SU-DHL-6 (cell line): ENCODE measurements around the gene GLUD1.
"Not testable (repeated sequence)": the region's sequence is repeated elsewhere in the genome, so short reads cannot be mapped to it uniquely, and the experiment has no call there.

Experiments used
- H2AFZ ChIP-seq: fragments of 200-600 bp; sonication (generic); 2 replicates; pipeline ENCODE4 v1.6.1; 2014; ENCODE audit warnings: low read depth, mild to moderate bottlenecking, moderate library complexity, mixed read lengths, antibody characterized with exemption, low read length; ENCODE audit not compliant: severe bottlenecking
- H3F3A ChIP-seq: fragments of 200-600 bp; shearing (Covaris generic); 2 replicates; pipeline ENCODE4 v1.6.0; 2016; ENCODE audit warnings: antibody characterized with exemption, mild to moderate bottlenecking; ENCODE audit not compliant: insufficient read depth
- H3K27ac ChIP-seq: fragments of 200-600 bp; sonication (generic); 2 replicates; pipeline ENCODE4 v1.5.1; 2016; ENCODE audit warnings: low read depth, mild to moderate bottlenecking, low read length, moderate library complexity, mixed read lengths
- H3K27me3 ChIP-seq: fragments of 200-600 bp; sonication (generic), shearing (Covaris generic); 2 replicates; pipeline ENCODE4 v1.6.0; 2014; ENCODE audit warnings: mild to moderate bottlenecking, low read length
- H3K36me3 ChIP-seq: fragments of 200-600 bp; sonication (generic); 2 replicates; pipeline ENCODE4 v1.6.1; 2014; ENCODE audit warnings: mild to moderate bottlenecking, low read length, mixed read lengths
- H3K4me2 ChIP-seq: fragments of 300-600, 200-600 bp; shearing (Covaris generic), sonication (generic); 2 replicates; pipeline ENCODE4 v1.6.0; 2014; ENCODE audit warnings: low read length, low read depth, mild to moderate bottlenecking; ENCODE audit not compliant: poor library complexity, severe bottlenecking
- H3K4me3 ChIP-seq: fragments of 200-600 bp; sonication (generic); 2 replicates; pipeline ENCODE4 v1.5.1; 2014; ENCODE audit warnings: antibody characterized with exemption, low read length, mild to moderate bottlenecking, mixed read lengths; ENCODE audit not compliant: insufficient read depth, poor library complexity, severe bottlenecking
- H3K79me2 ChIP-seq: fragments of 200-600 bp; sonication (generic); 2 replicates; pipeline ENCODE4 v1.6.1; 2014; ENCODE audit warnings: mild to moderate bottlenecking, low read length, moderate library complexity; ENCODE audit not compliant: insufficient read depth
- H3K9ac ChIP-seq: fragments of 200-600 bp; sonication (generic); 2 replicates; pipeline ENCODE4 v1.7.0; 2014; ENCODE audit warnings: mild to moderate bottlenecking, low read length
- H3K9me2 ChIP-seq: fragments of 200-600 bp; sonication (generic); replicated peaks from 2 replicates; pipeline ENCODE4 v1.6.1; 2014; ENCODE audit warnings: low read length; ENCODE audit not compliant: insufficient read depth
- H3K9me3 ChIP-seq: fragments of 200-600 bp; sonication (generic); 2 replicates; pipeline ENCODE4 v1.6.1; 2014; ENCODE audit warnings: low read length, mixed read lengths; ENCODE audit not compliant: insufficient read depth
- H4K20me1 ChIP-seq: fragments of 200-600 bp; sonication (generic); 2 replicates; pipeline ENCODE4 v1.6.1; 2014; ENCODE audit warnings: low read depth, mild to moderate bottlenecking, antibody characterized with exemption, low read length, moderate library complexity, mixed read lengths
- CTCF ChIP-seq: fragments of 200-600 bp; sonication (generic); IDR thresholded peaks from one replicate; pipeline ENCODE4 v1.5.1; 2017; ENCODE audit warnings: antibody characterized with exemption, mild to moderate bottlenecking, low read length, moderate library complexity; ENCODE audit not compliant: insufficient read depth, poor library complexity, severe bottlenecking
- EZH2phosphoT487 ChIP-seq: fragments of 200-600 bp; sonication (generic), shearing (Covaris generic); conservative IDR thresholded peaks from 2 replicates; pipeline ENCODE4 v1.6.1; 2018; ENCODE audit warnings: mild to moderate bottlenecking, antibody characterized with exemption, low read length, moderate library complexity, mixed read lengths

Gene GLUD1

GRCh38 chr10:87094373-87095235 lies at the start of gene GLUD1, which contains the start of gene SHLD2:
TSS of gene GLUD1 (minus strand) at chr10:87094843. CDS start at chr10:87094769, 74 bp downstream.
TSS of gene SHLD2 (plus strand) at chr10:87095206. CDS start at chr10:87151355, 56,149 bp downstream.
- Histone ChIP-seq H3K27me3 (no peaks in the 10 kb centered on the region), H3K9ac (peak within 1 kb of the TSS; percentile 87), H3K79me2 (peaks cover 69% of the 10 kb centered on the region), H2AFZ (peak within 1 kb of the TSS; percentile 77), H3K4me2 (peak within 1 kb of the TSS; percentile 99), H3K27ac (peak within 1 kb of the TSS; percentile 92), H3K9me3 (no peaks in the 10 kb centered on the region; the same call in 1 of the 2 replicates), H3K4me3 (peak within 1 kb of the TSS; percentile 69), H3K9me2 (no peaks in the 10 kb centered on the region), H4K20me1 (peaks cover 17% of the 10 kb centered on the region), H3K36me3 (peaks cover 18% of the 10 kb centered on the region), H3F3A (peaks cover 14% of the 10 kb centered on the region; the same call in 1 of the 2 replicates)
- TF ChIP-seq CTCF (no peak), EZH2phosphoT487 (no peak)

- not testable (repeated sequence) for H3K9me2 ChIP-seq, H3K9ac ChIP-seq, H2AFZ ChIP-seq, H3K9me3 ChIP-seq, H3K27ac ChIP-seq, H3K4me2 ChIP-seq, H3K79me2 ChIP-seq, H4K20me1 ChIP-seq, H3K4me3 ChIP-seq, H3K36me3 ChIP-seq, H3F3A ChIP-seq, H3K27me3 ChIP-seq
Observed at GRCh38 chr10:87143109-87143418, 48.4 kb upstream of the GLUD1 start.

GRCh38 chr10:87142230-87143108 lies 47.8 kb upstream of the GLUD1 start:
- not testable (repeated sequence) for H3K4me3 ChIP-seq, H3K9me2 ChIP-seq, H2AFZ ChIP-seq, H3K27me3 ChIP-seq, H3K9ac ChIP-seq, H3K27ac ChIP-seq, H3K79me2 ChIP-seq, H3K4me2 ChIP-seq, H4K20me1 ChIP-seq, H3F3A ChIP-seq, H3K9me3 ChIP-seq, H3K36me3 ChIP-seq

GRCh38 chr10:87137478-87137877 lies 42.8 kb upstream of the GLUD1 start:
- not testable (repeated sequence) for H3K9me3 ChIP-seq, H3F3A ChIP-seq, H3K9me2 ChIP-seq, H3K27ac ChIP-seq, H3K4me2 ChIP-seq, H3K79me2 ChIP-seq, H3K4me3 ChIP-seq, H4K20me1 ChIP-seq, H2AFZ ChIP-seq, H3K36me3 ChIP-seq, H3K9ac ChIP-seq, H3K27me3 ChIP-seq

GRCh38 chr10:87134440-87134839 lies 39.8 kb upstream of the GLUD1 start:
- not testable (repeated sequence) for H4K20me1 ChIP-seq, H3K27ac ChIP-seq, H3K79me2 ChIP-seq, H3K9me2 ChIP-seq, H3K36me3 ChIP-seq, H2AFZ ChIP-seq, H3F3A ChIP-seq, H3K27me3 ChIP-seq, H3K9ac ChIP-seq, H3K9me3 ChIP-seq, H3K4me2 ChIP-seq, H3K4me3 ChIP-seq

GRCh38 chr10:87133936-87134335 lies 39.3 kb upstream of the GLUD1 start:
- H3K27ac ChIP-seq, H3K9me3 ChIP-seq, H3K9ac ChIP-seq: not testable (repeated sequence)

GRCh38 chr10:87132176-87132575 lies 37.5 kb upstream of the GLUD1 start:
- not testable (repeated sequence) for H3K27ac ChIP-seq, H3K9me3 ChIP-seq, H3K4me3 ChIP-seq, H4K20me1 ChIP-seq, H3K4me2 ChIP-seq, H3K36me3 ChIP-seq, H3F3A ChIP-seq, H2AFZ ChIP-seq, H3K9me2 ChIP-seq, H3K79me2 ChIP-seq, H3K27me3 ChIP-seq, H3K9ac ChIP-seq

More at GRCh38 chr10:87133936-87134335, 39.3 kb upstream of the GLUD1 start:
- not testable (repeated sequence) for H4K20me1 ChIP-seq, H2AFZ ChIP-seq, H3K36me3 ChIP-seq, H3K27me3 ChIP-seq, H3F3A ChIP-seq, H3K4me3 ChIP-seq, H3K79me2 ChIP-seq, H3K9me2 ChIP-seq, H3K4me2 ChIP-seq
